NCI-H2029 (cell line): Measurements from ENCODE around the gene ATP6V1C2.
"Not testable (repeated sequence)": the region's sequence is repeated elsewhere in the genome, so short reads cannot be mapped to it uniquely, and the experiment has no call there.

Experiments
- DNase-seq: peaks from one replicate; lab custom pipeline; 2025; lab: John Stamatoyannopoulos, UW

ATP6V1C2 gene

DNA sequence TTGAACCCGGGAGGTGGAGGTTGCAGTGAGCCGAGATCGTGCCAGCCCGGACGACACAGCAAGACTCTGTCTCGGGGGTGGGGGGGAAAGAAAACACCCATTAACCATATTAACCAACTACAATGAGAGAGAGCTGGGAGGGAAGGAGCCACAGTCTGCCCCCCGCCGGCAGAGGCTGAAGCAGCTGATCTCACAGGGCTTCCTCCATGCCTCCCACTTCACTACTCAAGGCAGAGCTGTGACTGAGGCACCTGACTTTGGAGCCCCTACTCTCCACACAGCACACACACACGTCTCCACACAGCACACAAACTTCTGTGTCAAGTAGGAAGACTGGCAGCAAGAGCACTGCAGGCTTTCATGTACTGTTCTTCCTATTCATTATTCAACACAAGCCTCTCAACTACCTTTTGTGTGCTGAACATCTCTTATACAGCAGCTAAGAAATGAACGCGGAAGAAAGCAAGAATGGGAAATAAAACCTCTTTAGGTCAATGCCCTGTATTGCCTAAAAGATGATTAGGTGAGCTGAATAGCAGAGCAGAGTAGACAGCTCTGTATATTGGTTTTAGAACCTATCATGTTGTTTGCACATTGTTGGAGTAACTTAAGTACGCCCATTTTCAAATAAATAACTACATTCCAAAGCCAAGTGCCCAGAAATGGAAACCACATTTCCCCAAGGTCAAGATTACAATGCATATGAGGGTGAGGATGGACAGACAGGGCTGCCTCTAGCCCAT, 65.0 kb downstream of the ATP6V1C2 start:
- DNase-seq, result no peak

DNA sequence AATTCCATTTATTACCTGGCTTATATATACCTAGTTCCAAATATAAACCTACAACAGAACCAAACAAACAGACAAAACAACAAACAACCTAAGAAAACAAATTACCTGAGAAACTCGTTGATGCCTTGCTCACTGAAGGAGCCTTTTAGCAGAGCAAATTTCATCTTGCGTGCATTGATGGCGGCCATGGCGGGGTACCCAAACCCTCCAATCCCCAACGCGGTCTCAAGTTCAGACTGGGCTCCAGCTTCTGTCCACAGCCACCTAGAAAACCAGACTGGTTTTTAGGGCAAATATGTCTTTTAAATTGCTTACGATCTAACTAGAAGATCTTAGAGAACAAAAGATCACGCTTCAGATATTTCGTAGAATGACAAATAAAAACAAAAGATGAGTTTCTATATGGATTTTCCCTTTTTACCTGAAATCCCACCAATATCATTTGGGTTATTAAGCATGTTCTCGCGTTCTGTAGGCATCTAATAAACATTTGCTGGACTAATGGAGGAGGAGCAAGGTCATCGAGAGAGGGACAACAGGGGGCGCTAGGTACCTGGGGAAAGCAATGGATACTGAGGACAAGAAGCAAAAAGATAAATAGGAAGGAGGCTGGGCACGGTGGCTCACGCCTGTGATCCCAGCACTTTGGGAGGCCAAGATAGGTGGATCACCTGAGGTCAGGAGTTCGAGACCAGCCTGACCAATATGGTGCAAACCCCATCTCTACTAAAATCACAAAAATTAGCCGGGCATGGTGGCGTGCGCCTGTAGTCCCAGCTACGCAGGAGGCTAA, 65.9 kb downstream of the ATP6V1C2 start:
- DNase-seq, result no peak

DNA sequence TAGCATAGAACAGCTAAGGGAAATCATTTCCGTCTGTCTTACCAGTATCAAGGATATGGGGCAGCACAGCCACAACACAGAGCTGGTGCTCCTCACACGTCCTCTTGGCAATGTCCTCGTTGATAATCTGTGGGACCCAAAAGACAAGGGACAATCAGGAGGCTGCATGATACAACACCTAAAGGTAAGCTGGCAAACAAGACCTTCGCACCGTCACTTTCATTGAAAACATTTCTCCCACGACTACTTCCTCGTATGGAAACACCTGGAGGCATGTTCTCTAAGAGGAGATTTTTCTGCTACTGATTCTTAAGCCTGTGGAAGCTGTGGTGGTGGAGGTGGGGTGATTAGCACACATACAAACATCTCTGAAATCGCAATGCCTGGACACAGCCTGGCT, 67.4 kb downstream of the ATP6V1C2 start:
- DNase-seq, result no peak

DNA sequence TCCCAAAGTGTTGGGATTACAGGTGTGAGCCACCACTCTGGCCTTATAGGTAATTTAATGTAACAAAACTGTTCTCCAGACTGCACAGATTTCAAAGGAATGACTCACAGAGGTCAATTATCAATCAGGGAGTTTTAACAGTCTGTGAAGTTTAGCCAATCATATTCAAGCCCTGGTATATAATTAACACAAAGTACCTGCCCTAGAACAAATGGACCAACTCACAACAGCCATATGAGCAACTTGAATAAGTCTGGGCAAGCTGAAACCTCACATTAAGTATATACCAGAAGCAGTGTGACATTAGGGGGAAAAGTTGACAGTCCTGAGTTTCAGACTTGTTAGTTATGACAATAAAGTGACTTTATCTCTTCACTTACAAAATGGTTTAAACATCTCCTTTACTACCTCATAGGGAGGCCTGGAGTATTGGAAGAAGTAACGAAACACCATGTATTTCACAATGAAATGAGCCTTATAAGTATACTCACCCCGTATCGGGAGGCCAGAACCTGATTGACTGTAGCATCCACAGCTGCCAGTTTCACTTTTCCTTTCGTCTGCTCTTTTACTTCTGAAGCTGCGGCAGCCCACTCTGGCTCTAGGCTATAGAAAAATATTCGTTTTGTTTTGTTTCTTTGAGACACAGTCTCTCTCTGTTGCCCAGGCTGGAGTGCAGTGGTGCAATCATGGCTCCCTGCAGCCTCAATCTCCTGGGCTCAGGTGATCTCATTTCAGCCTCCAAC, 69.0 kb downstream of the ATP6V1C2 start:
- DNase-seq, result no peak

DNA sequence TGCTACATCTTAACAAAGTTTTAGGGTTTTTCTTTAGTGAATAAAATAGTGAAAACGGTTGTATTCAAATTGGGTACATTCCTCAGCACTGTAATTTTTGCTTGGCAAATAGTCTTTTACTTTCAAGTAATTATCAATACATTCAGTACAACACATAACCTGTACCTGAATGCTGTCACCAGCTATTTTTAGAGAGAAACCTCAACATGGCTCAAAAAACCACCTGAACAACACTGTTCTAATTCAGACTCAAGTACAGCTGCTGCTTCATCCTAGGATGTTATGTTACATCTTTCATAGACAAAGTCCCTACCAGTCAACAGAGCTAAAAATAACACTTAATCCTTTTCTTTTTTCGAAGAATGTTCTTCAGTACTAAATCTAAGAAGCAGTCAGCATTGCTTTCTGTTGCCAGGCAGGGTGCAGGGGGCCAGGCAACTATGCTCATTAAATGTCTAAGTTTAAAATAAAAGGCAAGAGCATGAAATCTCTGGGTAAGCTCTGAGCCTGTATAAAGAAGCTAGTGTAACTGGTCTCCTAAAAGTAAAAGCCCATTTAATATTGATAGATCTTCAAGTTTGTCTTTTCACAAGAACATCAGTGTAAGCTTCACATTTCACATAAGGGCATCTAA, 70.7 kb downstream of the ATP6V1C2 start:
- no peak for DNase-seq

DNA sequence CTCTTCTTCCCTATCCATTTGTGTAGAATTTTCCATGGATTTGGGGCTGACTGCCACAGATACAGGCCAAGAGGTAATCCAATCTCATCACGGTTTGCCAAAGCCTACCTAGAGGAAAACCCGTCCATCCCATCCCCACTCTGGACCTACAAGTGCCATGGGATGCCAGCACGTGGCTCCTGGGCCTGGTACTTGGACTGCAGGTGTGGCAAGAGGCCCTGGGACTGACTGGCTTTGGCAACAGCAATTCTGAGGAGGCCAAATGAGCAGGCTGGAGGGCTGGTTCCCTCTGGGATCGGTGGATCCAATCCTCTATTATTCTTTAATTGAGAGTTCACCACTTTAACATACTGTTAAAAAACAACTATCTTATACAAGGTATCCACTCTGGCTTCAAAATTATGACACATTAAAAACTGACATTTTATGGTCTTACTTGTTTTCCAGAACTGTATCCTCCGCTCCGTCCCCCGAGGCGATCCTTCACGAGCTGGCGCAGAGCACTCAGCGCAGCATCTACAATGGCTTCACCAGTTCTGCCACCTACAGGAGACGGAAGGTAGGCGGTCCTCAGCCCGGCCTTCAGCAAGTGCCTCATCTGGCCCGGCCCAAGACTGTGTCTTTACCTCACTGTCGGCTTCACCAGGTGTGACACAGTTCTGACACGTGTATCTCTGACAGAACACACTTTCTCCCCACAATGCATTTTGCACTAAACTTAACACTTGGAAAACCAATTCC, 71.4 kb downstream of the ATP6V1C2 start:
- no peak for DNase-seq

DNA sequence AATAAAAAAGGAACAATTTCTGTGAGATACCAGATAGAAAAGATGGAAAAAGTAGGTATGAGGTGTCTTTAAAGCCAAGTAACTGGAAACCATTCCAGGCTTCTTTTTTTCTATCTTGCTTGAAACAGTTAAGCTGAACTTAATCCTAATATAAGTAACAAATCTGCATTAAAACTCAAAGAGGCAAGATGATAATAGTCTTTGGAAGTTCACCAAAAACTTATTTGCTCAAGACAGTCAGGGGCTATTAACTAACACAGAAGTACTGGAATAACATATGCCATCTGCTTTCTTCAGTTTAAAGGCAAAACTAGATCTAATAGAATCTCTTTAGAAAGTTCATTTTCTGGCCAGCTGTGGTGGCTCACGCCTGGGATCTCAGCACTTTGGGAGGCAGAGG, 72.4 kb downstream of the ATP6V1C2 start:
- DNase-seq, result no peak

DNA sequence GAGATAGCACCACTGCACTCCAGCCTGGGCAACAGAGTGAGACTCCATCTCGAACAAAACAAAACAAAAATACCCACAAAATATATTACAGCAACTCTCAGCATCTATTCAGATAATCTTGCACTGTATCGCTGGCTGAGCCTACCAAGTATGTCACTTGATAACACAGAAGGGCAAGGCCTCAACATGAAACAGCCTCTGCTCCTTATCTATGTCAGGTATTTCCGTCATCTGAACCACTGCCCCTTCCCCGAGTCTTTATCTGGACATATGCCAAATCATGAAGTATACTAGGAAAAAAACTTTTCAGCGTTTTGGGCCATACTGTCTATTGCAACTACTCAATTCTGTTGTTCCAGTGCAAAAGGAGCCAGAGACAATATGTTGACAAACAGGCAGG, 73.4 kb downstream of the ATP6V1C2 start:
- DNase-seq, result no peak

DNA sequence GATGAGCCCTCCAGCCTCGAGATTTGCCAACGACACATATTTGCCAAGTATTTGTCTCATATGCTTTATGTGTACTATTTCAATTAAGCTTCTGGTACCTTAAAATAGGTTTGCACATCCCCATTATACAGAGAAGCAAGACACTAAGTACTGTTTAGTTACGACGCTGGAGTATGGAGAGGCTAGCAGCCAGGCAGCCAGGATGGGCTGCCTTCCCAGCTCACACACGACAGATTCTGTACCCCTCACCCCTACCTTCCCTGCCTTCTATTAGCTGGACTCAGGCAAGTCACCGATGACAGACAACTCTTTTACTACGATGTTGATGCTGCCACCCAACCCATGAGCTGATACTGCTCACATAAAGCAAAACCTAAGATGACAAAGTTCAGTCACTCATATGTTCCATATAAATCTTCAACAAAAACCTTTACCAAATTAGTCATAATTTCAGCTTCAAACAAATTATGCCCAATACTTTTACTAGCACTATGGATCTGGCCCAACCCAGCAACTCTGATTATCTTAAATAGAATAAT, 74.1 kb downstream of the ATP6V1C2 start:
- no peak for DNase-seq

DNA sequence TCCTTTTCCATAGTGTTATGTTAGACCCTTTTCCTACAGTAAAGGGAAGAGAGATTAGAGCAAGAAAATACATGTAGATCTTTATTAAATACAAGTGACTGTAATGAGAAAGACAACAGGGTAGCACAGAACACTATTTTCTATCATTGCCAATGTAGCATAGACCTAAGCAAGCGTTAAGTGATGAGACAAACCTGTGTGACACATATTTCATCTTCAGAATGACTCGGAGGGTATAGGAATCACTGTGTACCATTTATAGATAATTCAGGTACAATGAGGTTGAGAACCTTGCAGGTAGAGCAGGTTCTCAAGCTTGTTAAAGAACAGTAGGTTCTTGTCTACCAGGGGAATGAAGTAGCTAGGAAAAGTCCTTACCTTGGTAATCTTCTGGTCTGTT, 75.3 kb downstream of the ATP6V1C2 start:
- DNase-seq, result no peak

DNA sequence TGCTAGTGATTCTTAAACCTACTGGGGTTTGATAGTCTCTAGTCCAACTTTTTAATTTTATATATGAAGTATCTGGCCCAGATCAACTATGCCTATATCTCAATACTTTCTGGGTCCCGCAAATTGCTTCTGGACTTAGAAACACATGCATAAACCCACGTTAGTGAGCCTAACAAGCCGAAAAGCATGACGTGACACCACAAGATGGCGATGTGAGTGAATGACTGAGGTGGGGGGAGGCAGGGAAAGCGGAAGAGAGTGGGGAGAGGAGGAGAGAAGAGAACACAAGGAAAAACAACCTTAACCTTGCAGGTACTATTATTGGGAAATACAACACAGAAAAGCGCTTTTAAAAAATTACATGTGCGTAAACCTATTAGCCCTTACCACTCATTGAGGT, 77.4 kb downstream of the ATP6V1C2 start:
- no peak for DNase-seq

DNA sequence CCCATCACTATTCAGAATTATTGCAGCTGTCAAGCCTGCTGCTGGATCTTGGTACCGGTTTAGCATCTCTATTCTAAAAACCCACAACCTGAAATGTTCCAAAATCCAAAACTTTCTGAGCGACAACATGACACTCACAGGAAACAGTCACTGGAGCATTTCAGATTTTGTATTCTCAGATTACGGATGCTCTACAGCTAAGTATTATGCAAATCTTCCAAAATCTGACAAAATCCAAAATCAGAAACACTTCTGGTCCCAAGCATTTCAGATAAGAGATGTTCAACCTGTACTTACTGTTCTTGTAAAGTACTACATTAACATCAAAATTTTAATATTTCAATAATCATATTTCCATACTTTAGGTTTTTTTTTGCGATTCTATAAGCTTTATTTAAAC, 78.7 kb downstream of the ATP6V1C2 start:
- DNase-seq, result no peak

DNA sequence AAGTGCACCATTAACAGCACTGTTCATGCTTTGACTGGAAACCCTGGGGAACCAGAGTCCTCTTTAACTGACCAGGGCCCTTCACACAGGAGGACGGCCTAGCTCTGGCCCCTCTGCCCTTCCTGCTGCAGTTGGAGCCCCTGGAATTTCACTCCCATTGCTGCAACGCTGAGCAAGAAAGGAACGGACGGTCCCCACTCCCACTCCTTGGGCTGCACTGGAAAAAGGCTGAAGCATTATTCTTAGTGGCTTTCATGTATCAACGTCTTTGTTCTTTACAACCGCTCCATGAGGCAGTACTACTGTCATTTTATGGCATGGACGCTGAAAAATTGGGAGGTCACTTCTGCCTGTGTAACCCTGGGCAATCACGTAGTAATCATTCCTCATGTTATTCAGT, 81.2 kb downstream of the ATP6V1C2 start:
- no peak for DNase-seq

DNA sequence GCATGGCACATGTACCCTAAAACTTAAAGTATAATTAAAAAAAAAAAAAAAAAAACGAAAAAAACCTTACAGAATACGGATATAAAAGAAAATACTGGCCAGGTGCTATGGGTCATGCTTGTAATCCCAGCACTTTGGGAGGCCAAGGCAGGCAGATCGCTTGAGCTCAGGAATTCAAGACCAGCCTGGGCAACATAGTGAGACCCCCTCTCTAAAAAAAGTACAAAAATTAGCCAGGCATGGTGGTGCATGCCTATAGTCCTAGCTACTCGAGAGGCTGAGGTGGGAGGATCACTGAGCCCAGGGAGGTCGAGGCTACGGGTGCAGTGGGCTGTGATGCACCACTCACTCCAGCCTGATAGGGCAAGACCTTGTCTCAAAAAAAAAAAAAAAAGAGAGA, 84.6 kb downstream of the ATP6V1C2 start:
- DNase-seq, result not testable (repeated sequence)

DNA sequence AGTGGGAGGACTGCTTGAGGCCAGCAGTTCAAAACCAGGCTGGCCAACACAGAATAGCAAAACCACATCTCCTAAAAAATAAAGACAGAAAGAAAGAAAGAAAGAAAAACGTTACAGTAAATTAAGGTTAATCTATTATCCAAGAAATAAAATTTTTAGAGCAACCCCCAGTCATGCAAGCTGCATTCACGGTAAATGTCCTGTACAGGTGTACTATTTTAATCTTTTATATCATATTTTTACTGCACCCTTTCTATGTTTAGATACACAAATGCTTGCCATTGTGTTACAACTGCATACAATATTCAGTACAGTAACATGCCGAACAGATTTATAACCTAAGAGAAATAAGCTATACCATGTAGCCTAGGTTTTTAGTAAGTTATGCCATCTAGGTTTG, 85.1 kb downstream of the ATP6V1C2 start:
- DNase-seq, result no peak

DNA sequence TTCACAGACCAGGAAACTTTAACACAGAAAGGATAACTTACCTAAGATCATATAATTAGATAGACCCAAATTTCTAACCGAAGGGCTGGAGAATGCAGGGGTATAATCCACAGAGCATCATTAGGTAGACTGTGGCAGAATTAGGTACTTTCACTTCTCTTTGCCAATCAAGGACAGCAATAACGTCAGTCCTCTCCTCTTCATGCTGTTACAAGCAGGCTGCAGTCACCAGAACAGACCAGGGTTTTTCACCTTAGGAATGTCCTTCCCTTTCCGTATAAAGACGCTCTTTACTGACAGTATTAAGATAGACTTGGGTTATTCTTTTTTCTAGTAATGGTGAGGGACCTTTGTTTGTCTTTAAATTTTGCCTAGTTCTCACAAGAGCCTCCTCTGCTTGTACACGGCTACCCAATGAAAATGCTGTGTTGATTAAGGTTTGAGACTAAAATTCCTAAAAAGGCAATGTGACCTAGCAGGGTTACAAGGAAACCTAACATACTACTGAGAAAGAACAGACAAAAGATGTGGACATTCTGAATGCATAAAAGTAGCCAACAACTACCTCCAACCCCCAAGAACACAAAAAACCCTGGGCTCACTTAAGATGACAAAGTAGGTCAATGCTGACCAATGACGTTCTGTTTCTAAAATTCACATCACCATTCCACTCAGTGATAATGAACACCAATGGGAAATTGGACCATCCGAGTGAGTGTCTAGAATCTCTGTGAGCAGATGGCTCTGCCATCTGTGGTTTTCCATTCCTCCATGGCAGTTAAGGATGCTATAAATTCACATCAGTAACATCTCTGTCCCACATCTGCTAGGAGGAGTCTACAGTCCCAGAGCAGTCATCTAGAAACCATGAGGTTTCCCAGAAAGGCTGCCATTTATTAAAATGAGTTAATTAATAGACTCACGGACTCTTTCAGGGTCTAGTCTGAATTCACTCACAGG, 89.1 kb downstream of the ATP6V1C2 start:
- no peak for DNase-seq

DNA sequence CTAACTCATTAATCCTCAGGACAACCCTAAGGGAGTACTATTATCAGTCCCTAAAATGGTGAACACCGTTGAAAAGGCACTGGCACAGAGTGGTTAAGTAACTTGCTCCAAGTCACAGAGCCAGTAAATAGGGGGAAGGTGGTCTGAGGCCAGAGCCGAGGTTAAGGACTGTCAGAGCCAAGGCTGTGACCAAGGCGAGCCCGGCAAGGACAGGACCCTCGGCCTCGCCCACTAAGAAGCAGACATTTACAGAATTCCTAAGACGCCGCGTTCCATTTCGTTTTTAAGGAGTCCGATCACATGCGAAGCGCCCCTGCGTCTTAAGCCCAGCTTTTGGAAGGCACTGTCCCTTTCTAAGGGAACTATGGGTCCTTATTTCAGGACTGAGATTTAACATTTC, 90.1 kb downstream of the ATP6V1C2 start:
- no peak for DNase-seq

DNA sequence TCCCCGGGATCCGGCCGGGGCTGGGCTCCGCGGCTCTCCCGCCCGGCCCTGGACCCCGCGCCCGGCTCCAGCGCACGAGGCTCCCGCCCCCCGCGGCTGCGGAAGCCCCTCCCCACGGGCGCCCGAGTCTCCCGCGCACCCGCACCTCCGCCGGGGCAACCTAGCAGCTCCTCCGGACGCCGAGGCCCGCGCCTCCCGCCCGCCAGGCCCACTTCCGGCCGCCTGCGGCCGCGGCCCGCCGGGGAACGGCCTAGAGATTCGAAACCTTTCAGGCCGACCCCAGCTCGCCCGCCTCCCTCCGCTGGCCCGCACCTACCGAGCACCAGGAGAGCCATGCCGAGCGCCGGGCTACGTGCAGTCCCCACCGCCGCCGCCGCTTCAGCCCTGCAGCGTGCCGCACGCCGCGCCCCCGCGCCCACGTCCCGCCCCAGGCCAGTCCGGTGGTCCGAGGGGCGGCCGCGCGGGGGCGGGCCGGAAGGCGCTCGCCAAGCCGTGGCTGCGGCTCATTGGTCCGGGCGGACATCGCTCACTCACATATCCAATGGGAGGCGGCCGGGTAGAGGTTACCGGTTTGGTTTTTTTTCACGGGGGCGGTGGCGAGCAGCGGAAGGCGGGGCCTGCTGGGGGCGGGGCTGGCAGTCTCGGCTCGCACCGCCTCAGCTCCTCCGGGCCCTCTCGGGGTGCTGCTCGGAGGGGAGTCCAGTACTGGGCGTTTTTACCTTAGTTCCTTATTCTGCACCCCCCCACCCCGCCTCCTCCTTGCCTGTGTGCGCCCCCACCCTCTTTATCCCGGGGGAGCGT, 91.1 kb downstream of the ATP6V1C2 start, which contains the start of gene PDIA6:
TSS of gene PDIA6 (minus strand) at position 424 of the 801 bp plus-strand sequence. CDS start at position 335, 89 bp downstream.
- DNase-seq, result peak; percentile 89
